ENCODE data around the gene CENPH.
"Not testable (repeated sequence)": the region's sequence is repeated elsewhere in the genome, so short reads cannot be mapped to it uniquely, and the experiment has no call there.

Gene CENPH

DNA sequence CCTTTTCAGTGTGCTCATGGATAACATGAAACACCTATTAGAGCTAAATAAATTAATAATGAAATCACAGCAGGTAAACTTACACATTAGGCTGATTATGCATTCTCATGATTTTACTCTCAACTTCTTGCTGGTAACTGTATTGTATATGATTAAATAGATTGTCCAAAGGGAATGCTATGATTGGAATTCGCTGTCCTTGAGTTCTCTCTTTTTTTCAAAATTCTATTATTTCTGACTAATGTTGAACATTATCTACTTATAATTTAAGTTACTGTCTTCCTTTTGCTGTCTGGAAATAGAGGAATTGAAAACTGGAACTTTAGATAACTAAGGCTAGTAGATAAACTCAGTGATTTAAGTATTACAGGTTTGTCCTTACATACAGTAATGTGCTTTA, 13.1 kb downstream of the CENPH start:
- H3K4me3 ChIP-seq (ENCODE audit: low read depth, low read length) = no peak overlapping the region
- DNase-seq (ENCODE audit: low read depth) = no peak

DNA sequence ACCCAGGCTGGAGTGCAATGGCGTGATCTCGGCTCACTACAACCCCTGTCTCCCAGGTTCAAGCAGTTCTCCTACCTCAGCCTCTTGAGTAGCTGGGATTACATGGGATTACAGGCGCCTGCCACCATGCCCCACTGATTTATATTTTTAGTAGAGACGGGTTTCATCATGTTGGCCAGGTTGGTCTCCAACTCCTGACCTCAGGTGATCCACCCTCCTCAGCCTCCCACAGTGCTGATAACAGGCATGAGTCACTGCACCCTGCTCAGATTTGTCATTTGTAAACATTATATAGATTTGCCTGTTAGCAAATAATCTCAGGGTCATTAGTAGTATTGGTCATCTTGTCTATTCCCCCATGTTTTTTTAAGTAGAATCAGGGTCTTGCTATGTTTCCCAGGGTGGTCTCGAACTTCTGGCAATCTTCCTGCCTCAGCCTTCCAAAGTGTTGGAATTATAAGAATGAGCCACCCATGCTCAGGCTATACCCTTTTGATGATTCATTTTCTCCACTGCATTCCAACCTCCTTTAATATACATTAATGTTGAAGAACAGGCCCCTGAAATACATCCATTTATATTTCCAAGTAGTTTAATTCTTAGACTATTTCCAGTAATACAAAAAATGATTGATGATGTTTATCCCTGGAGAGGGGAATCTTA, 17.3 kb downstream of the CENPH start:
- no peak for DNase-seq (ENCODE audit: low read depth)
- no peak overlapping the region for H3K4me3 ChIP-seq (ENCODE audit: low read depth, low read length)

DNA sequence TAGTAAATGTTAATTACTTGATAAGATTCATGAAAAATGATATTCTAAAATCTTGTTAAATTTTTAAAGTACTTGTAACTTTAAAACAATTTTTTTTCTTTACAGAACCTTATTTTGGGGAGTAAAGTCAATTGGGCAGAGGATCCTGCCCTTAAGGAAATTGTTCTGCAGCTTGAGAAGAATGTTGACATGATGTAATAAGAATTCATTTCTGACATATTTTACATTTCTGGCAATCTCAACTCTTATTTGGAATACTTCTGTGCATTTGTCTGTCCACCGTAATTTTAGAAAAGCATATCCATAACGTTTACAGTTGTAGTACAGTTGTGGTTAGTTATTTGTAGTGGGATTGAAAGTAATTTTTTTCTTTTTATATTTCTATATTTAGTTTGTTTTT, 20.2 kb downstream of the CENPH start:
- H3K4me3 ChIP-seq (ENCODE audit: low read depth, low read length) = no peak overlapping the region
- DNase-seq (ENCODE audit: low read depth) = no peak

DNA sequence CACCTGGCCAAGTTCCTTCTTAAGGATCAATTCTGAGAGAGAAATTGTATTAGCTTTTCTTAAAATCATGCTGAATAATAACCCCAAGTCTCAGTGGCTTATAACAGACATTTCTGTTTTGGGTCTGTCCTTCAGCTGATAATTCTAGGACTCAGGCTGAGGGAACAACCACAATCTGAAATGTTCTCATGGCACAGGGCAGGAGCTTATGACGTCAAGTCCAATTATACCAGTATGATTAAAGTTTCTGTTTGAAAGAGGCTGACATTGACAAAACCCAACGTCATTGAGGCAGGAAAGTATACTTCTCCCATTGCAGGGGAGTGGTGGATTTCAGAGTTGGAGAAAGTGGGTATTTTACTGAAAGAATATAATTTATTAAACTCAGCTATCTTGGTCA, 21.8 kb downstream of the CENPH start:
- no peak for DNase-seq (ENCODE audit: low read depth)
- H3K4me3 ChIP-seq (ENCODE audit: low read depth, low read length) = no peak overlapping the region

DNA sequence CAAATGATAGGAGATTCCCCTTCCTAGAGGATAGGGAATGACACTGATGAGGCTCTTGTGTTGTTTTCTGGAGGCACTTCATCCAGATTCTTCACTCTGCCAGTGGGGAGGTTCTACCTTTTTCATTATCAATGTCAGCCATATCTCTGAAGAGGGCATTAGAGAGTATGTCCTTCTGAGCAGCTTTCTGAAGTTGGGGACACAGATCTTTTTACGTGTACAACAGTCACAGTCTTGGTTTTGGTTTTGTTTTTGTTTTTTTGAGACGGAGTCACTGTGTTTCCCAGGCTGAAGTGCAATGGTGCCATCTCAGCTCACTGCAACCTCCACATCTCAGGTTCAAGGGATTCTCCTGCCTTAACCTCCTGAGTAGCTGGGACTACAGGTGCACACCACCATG, 22.6 kb downstream of the CENPH start:
- no peak for DNase-seq (ENCODE audit: low read depth)
- no peak overlapping the region for H3K4me3 ChIP-seq (ENCODE audit: low read depth, low read length)

DNA sequence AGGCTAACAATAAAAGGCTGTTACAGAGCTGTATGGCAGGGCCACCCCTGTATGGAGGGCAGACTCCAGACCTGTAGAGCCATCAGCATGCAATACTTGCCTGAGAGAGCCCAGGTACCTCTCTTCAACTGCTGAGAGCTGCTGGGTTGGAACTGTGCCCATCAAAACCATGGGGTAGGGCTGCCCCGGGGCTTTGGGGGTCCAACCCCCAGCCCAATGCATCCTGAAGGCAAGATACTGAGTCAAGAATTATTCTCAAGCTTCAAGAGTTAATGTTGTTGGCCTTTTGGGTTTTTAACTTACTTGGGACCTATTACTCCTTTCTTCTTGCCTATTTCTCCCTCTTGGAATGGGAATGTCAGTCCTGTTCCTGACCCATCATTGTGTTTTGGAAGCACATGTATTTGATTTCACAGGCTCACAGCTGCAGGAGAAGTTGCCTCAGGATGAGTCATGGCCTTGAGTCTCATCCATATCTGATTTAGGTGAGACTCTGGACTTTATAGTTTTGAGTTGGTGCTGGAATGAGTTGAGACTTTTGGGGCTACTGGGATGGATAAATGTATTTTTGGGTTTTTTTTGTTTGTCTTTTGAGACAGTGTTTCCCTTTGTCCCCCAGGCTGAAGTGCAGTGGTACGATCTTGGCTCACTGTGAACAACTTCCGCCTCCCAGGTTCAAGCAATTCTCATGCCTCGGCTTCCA, 24.3 kb downstream of the CENPH start:
- no peak for DNase-seq (ENCODE audit: low read depth)
- H3K4me3 ChIP-seq (ENCODE audit: low read depth, low read length) = no peak overlapping the region

DNA sequence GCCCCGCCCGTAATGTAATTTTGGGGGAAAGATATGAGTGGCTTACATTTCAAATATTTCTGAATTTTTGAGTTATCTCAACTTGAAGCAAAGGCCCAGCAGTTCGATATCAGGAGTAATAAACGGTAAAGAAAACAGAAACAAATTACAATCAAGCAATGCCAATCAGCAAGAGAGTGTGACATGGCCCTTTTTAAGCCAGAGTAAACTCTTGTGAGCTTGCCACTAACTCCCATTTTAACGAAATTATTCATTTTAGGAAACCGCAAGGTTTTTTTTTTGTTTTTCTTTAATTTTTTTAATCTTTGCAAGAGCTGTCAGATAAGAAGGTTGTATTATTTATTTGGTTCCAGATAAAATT, 27.7 kb downstream of the CENPH start:
- no peak for DNase-seq (ENCODE audit: low read depth)
- peak overlapping the region; percentile 99 for H3K4me3 ChIP-seq (ENCODE audit: low read depth, low read length)

- peak; percentile 69 for DNase-seq (ENCODE audit: low read depth)
- peak overlapping the region; percentile 99 for H3K4me3 ChIP-seq (ENCODE audit: low read depth, low read length)
These were observed 28.5 kb downstream of the CENPH start for GRCh38 chr5:69217548-69218526.

DNA sequence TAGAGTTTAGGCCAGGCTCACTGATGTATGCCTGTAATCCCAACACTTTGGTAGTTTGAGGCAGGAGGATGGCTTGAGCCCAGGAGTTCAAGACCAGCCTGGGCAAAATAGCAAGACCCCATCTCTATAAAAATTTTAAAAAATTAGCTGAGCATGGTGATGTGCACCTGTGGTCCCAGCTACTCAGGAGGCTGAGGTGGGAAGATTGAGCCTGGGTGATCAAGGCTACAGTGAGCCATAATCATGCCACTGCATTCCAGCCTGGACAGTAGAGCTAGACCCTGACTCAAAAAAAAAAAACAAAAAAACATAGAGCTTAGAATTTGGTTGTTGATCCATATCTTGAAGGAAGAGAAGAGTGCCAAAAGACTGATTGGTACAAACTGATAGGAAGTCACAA, 30.6 kb downstream of the CENPH start:
- no peak overlapping the region for H3K4me3 ChIP-seq (ENCODE audit: low read depth, low read length)
- no peak for DNase-seq (ENCODE audit: low read depth)

- DNase-seq (ENCODE audit: low read depth); H3K4me3 ChIP-seq (ENCODE audit: low read depth, low read length): not testable (repeated sequence)
These were observed 31.0 kb downstream of the CENPH start for GRCh38 chr5:69220371-69220770.

DNA sequence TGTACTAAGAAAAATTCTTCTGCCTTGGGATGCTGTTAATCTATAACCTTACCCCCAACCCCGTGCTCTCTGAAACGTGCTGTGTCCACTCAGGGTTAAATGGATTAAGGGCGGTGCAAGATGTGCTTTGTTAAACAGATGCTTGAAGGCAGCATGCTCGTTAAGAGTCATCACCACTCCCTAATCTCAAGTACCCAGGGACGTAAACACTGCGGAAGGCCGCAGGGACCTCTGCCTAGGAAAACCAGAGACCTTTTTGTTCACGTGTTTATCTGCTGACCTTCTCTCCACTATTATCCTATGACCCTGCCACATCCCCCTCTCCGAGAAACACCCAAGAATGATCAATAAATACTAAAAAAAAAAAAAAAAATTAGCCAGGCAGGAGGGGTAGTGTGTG, 31.4 kb downstream of the CENPH start:
- H3K4me3 ChIP-seq (ENCODE audit: low read depth, low read length); DNase-seq (ENCODE audit: low read depth): not testable (repeated sequence)

- DNase-seq (ENCODE audit: low read depth) = no peak
- H3K4me3 ChIP-seq (ENCODE audit: low read depth, low read length) = no peak overlapping the region
These were observed 35.1 kb downstream of the CENPH start for GRCh38 chr5:69224520-69224919.

- DNase-seq (ENCODE audit: low read depth) = no peak
- H3K4me3 ChIP-seq (ENCODE audit: low read depth, low read length) = no peak overlapping the region
These were observed 36.5 kb downstream of the CENPH start for GRCh38 chr5:69225860-69226259.

DNA sequence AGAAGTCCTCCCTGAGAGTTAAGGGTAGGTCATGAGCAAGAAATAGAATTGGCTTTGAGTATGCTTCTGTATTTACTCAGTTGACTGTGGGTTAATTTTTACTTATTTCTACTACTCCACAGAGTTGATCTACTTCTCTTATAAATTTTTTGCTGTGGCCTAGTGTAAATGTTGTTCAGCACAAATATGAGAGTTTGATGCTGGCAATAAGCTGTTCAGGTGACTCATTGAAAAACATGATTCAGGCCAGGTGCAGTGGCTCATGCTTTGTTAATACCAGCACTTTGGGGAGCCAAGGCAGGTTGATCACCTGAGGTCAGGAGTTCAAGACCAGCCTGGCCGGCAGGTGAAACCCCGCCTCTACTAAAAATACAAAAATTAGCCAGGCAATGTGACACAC, 40.8 kb downstream of the CENPH start:
- no peak for DNase-seq (ENCODE audit: low read depth)
- H3K4me3 ChIP-seq (ENCODE audit: low read depth, low read length) = no peak overlapping the region

DNA sequence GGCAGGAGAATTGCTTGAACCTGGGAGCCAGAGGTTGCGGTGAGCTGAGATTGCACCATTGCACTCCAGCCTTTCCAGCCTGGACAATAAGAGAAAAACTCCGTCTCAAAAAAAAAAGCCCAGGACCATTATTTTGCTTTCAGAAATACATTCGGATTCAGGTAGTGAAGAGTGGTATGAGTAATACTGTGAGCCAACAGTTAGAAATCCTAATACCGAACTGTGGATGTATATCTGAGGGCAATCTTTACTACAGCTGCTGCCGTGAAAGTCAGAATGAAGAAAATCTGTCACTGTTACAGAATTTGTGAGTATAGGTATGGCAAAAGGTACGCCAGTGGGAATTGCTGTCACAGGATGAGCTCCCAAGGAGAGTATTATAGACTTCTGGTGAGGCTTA, 41.9 kb downstream of the CENPH start:
- no peak overlapping the region for H3K4me3 ChIP-seq (ENCODE audit: low read depth, low read length)
- DNase-seq (ENCODE audit: low read depth) = no peak

DNA sequence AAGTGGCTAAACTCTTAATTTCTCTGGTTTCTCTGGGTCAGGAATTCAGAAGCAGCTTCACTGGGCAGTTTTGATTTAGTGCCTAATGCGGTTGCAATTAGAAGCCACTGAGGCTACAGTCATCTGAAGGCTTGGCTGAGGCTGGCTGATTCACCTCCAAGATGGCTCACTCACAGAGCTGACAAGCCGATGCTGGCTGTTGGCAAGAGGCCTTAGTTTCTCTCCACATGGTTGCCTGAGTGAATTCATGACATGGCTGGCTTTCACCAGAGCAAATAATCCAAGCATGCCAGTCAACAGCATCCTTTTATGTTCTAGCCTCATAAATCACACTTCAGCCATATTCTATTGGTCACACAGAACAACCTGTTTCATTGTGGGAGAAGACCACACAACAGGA, 42.5 kb downstream of the CENPH start:
- H3K4me3 ChIP-seq (ENCODE audit: low read depth, low read length) = no peak overlapping the region
- no peak for DNase-seq (ENCODE audit: low read depth)

- DNase-seq (ENCODE audit: low read depth) = peak; percentile 73
- peak within 1 kb of the TSS; percentile 84 for H3K4me3 ChIP-seq (ENCODE audit: low read depth, low read length)
These were observed 45.3 kb downstream of the CENPH start, which contains the start of gene CDK7 for GRCh38 chr5:69234457-69235268. CDK7 (plus strand) TSS chr5:69234886; CDS start chr5:69234976, 90 bp downstream.

- not testable (repeated sequence) for H3K4me3 ChIP-seq (ENCODE audit: low read depth, low read length); DNase-seq (ENCODE audit: low read depth)
These were observed 47.4 kb downstream of the CENPH start for GRCh38 chr5:69236733-69237132.

DNA sequence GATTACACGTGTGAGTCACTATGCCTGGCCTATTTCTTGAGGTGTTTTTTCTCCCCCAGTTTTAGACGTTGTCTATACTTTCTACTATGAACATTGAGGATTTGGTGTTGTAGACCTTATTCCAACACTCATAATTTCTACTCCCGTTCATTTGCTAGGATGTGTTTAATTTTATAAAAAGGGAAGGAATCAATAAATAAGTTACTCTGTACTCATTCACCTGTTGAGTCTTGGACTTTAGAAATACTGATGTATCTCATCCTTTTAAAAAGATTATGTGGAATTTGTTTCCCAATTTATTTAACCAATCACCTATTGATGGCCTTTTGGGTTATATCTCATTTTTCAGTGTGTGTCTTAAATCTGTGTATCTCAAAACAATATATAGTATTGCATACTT, 48.5 kb downstream of the CENPH start:
- H3K4me3 ChIP-seq (ENCODE audit: low read depth, low read length) = no peak overlapping the region
- no peak for DNase-seq (ENCODE audit: low read depth)
